MCF 10A (cell line): ENCODE results near the gene WWC1. TPM values are rescaled to one million over a fixed set of nuclear protein-coding genes. Genes with fewer than 3 reads are reported as not detected.

Experiments used
- BruUV-seq: library from RNA; stranded (reverse); fragments of 400-500 nt; replicated peaks from 2 replicates; lab custom pipeline; 2021; lab: Mats Ljungman, UMichigan
- CTCF ChIA-PET: fragments of 300-600 bp; sonication (Branson Sonifier 250); formaldehyde crosslinking; extraction: SDS; loops from one replicate; lab custom pipeline; 2021; ENCODE audit warnings: antibody characterized with exemption, inconsistent platforms; lab: Yijun Ruan, JAX
- POLR2A ChIA-PET: fragments of 300-600, 350-650 bp; sonication (Branson Sonifier 250); formaldehyde crosslinking; extraction: SDS; loops from one replicate; lab custom pipeline; 2020; ENCODE audit warnings: antibody characterized with exemption, inconsistent platforms; lab: Yijun Ruan, JAX
- DNase-seq: peaks from one replicate; pipeline ENCODE4 v3.0.0-alpha.2; 2018; ENCODE audit not compliant: unreplicated experiment
- H3K27ac Mint-ChIP-seq: one replicate; pipeline ENCODE4 v1.8.0; 2022; ENCODE audit warnings: mild to moderate bottlenecking, low read depth, mixed read lengths; ENCODE audit not compliant: unreplicated experiment
- H3K27me3 Mint-ChIP-seq: one replicate; pipeline ENCODE4 v1.8.0; 2022; ENCODE audit warnings: mixed read lengths; ENCODE audit not compliant: insufficient read depth, unreplicated experiment
- H3K36me3 Mint-ChIP-seq: one replicate; pipeline ENCODE4 v1.8.0; 2022; ENCODE audit warnings: mild to moderate bottlenecking, moderate library complexity, mixed read lengths; ENCODE audit not compliant: insufficient read depth, unreplicated experiment
- H3K4me1 Mint-ChIP-seq: one replicate; pipeline ENCODE4 v1.8.0; 2022; ENCODE audit warnings: mixed read lengths; ENCODE audit not compliant: insufficient read depth, unreplicated experiment
- H3K4me3 Mint-ChIP-seq: one replicate; pipeline ENCODE4 v1.8.0; 2022; ENCODE audit warnings: mild to moderate bottlenecking, moderate library complexity, mixed read lengths; ENCODE audit not compliant: unreplicated experiment
- H3K9me3 Mint-ChIP-seq: one replicate; pipeline ENCODE4 v1.8.0; 2022; ENCODE audit warnings: mixed read lengths; ENCODE audit not compliant: unreplicated experiment
- intact Hi-C: fragments of 100-400 bp; cut with micrococcal nuclease; formaldehyde crosslinking; loops from 2 replicates; pipeline ENCODE4 v1.14.1; 2022
- total RNA-seq: library from RNA; stranded (reverse); gene quantifications from 2 replicates; pipeline ENCODE4 v1.2.3, GENCODE V29; 2022
- TF ChIP-seq, protein P1 (sequence below): fragments of 200-600 bp; IDR thresholded peaks from one replicate; pipeline ENCODE4 v1.8.0; 2022; ENCODE audit warnings: antibody characterized with exemption, mild to moderate bottlenecking; ENCODE audit not compliant: unreplicated experiment

The WWC1 gene
- total RNA-seq, 1 experiment from 2014 or later, result 47.0 TPM

DNA sequence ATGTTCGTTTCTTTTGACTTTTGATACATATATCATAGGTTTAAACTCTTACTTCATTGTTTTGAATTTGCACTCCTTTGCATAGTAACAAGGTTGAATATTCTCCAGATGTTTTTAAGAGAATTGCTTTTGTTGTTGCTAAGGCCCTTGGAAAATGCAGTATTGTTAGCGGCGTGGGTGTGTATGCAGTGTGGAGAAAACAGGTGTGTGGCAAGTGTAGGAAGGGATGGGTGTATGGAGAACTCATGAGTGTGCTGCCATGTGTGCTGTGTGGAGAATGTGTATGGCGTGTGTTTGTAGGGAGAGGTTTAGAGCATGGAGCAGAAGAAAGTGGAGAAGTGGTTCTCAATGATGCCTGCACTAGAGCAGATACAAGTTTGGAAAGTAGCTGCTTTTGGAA, 87.3 kb downstream of the WWC1 start:
- intact Hi-C loops, result no loop called here
- Mint-ChIP-seq H3K4me3 (no peak overlapping the region), H3K27ac (no peak overlapping the region), H3K27me3 (no peaks in the 10 kb centered on the region), H3K4me1 (peaks cover 9% of the 10 kb centered on the region), H3K36me3 (no peaks in the 10 kb centered on the region), H3K9me3 (no peaks in the 10 kb centered on the region)
- no peak for DNase-seq
- no TSS peak for BruUV-seq
- ChIA-PET POLR2A (interaction anchor here (0.9 kb wide), 1 partner anchor 52 kb away, joined by 3 read pairs; no protein-coding TSS in a partner anchor), CTCF (interaction anchor here (0.7 to 2.8 kb wide), 7 partner anchors 11 to 110 kb away, joined by 3 to 18 read pairs (median 3); no protein-coding TSS in a partner anchor)
- TF ChIP-seq, protein P1, sequence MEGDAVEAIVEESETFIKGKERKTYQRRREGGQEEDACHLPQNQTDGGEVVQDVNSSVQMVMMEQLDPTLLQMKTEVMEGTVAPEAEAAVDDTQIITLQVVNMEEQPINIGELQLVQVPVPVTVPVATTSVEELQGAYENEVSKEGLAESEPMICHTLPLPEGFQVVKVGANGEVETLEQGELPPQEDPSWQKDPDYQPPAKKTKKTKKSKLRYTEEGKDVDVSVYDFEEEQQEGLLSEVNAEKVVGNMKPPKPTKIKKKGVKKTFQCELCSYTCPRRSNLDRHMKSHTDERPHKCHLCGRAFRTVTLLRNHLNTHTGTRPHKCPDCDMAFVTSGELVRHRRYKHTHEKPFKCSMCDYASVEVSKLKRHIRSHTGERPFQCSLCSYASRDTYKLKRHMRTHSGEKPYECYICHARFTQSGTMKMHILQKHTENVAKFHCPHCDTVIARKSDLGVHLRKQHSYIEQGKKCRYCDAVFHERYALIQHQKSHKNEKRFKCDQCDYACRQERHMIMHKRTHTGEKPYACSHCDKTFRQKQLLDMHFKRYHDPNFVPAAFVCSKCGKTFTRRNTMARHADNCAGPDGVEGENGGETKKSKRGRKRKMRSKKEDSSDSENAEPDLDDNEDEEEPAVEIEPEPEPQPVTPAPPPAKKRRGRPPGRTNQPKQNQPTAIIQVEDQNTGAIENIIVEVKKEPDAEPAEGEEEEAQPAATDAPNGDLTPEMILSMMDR, result no peak

DNA sequence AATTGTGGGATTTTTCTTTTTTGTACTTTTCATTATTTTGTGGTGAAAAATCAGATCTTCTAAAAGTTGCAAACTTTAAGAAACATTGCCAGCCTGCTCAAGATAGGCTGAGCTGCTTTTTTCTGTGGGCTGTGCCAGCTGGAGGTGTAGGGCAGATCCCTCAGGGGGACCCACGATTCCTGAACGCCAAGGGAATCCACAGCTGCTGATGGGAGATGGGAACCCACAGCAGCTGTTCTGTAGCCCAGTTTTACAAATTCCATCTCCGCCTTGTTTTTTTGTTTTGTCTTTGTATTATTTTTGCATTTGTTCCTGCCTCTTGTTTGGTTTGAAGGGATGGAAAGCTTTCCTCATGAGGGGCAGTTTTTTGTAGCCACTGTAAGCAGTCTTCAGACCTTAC, 91.0 kb downstream of the WWC1 start:
- Mint-ChIP-seq H3K27me3 (no peaks in the 10 kb centered on the region), H3K27ac (peak overlapping the region; percentile 28), H3K36me3 (peaks cover 26% of the 10 kb centered on the region), H3K4me1 (peaks cover 9% of the 10 kb centered on the region), H3K9me3 (peaks cover 12% of the 10 kb centered on the region), H3K4me3 (no peak overlapping the region)
- intact Hi-C loops, result no loop called here
- DNase-seq, result no peak
- TF ChIP-seq, protein P1, result no peak
- ChIA-PET POLR2A (no interaction called here), CTCF (interaction anchor here (0.6 to 1.1 kb wide), 9 partner anchors 15 to 1341 kb away, joined by 3 to 7 read pairs (median 3); no protein-coding TSS in a partner anchor)
- BruUV-seq, result no TSS peak

DNA sequence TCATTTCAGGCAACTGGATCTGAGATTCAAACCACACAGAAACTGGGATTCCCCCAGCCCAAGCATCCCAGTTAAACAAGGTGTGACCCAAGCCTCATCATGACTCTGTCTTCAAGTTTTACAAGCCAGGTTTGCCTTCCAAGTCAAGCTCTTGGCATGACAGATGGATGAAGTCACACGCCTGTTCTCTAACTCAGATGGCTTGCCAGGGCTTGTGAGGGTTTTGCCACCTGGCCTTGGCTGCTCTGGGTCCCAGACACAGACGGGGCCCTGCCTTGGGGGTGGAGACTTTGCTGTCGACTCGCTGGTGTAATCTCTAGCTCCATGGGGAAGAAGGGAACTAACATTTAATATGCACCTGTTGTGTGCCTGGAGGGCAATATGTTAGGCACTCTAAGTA, 99.0 kb downstream of the WWC1 start:
- no peak overlapping the region for H3K4me3 Mint-ChIP-seq
- BruUV-seq, result no TSS peak
- peaks cover 20% of the 10 kb centered on the region for H3K9me3 Mint-ChIP-seq
- intact Hi-C loops, result no loop called here
- CTCF ChIA-PET, result interaction anchor here (0.6 to 1.2 kb wide), 8 partner anchors 14 to 121 kb away, joined by 3 to 10 read pairs (median 3); no protein-coding TSS in a partner anchor
- POLR2A ChIA-PET, result interaction anchor here (0.5 to 2.4 kb wide), 8 partner anchors 12 to 121 kb away, joined by 3 to 7 read pairs (median 4); no protein-coding TSS in a partner anchor
- DNase-seq, result peak; percentile 28
- H3K27ac Mint-ChIP-seq, result peak overlapping the region; percentile 66
- H3K36me3 Mint-ChIP-seq, result peaks cover 42% of the 10 kb centered on the region
- TF ChIP-seq, protein P1, result no peak
- H3K4me1 Mint-ChIP-seq, result peaks cover 7% of the 10 kb centered on the region
- H3K27me3 Mint-ChIP-seq, result no peaks in the 10 kb centered on the region

DNA sequence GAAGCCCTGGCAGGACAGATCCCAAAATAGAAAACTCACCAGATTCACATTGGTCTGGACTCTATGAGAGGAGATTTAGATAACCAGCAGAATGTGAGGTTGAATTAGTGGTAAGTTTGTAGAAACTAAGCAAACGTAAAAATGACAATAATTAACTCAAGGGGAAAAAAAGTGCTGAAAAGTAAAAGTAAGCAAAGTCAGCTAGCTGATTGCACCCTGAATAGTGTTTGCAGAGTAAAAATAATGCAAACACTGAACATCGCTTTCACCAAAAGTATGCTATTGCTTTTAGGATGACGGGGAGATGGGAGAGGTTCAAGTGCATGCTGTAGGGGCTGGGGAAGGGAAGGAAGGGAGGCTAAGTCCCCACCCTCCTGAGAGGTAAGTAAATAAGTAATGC, 102.3 kb downstream of the WWC1 start:
- Mint-ChIP-seq H3K4me1 (peaks cover 7% of the 10 kb centered on the region), H3K36me3 (peaks cover 20% of the 10 kb centered on the region), H3K9me3 (peaks cover 13% of the 10 kb centered on the region), H3K4me3 (no peak overlapping the region), H3K27ac (no peak overlapping the region), H3K27me3 (no peaks in the 10 kb centered on the region)
- intact Hi-C loops, result no loop called here
- DNase-seq, result no peak
- POLR2A ChIA-PET, result interaction anchor here (1.9 kb wide), 1 partner anchor 10 kb away, joined by 8 read pairs; no protein-coding TSS in a partner anchor
- TF ChIP-seq, protein P1, result no peak
- no TSS peak for BruUV-seq
- CTCF ChIA-PET, result interaction anchor here (1.0 to 1.5 kb wide), 3 partner anchors 9 to 125 kb away, joined by 4 to 11 read pairs (median 8); no protein-coding TSS in a partner anchor
